ENCODE measurements around the gene MAT1A. TPM values are rescaled to one million over a fixed set of nuclear protein-coding genes. Genes with fewer than 3 reads are reported as not detected.

The MAT1A gene
- total and polyA plus RNA-seq, 10 donors = 0.05 to 0.76 TPM; not detected in 8

DNA sequence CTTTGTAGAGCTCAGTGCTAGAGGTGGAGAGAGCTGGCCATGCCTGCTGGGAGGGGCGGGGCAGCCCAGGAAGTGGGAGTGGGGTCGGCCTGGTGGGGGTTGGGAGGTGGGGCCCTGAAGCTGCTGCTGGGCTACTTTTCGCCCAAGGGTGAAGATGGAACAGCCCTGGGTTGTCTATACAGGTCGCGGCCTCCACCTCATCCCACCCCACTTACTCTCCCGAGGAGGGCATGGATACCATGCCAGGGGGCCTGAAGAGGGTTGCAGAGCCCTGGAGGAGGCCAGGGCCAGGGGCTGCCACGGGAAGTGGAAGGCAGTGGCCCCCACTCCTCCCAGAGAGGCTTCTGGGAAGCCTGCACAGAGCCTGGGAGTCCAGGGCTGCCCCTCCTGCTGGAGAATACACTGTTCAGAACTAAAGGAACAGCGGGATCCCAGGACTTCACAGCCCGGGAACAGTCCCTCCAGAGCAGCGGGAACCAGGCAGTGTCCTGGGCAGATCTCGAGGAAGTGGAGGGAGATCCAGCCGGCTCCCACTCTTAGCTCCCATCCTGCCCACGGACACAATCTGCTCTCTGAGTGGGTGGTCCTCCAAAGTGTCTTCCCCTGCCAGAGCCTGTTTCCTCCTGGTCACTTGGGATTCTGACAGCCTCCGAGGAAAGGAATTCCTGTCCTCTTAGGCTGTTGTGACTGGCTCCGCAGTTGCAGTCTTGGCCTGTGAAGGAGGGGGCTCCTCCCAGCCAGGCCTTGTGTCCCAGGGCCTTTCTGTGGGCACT lies 23.5 kb downstream of the MAT1A start:
- Histone ChIP-seq H3K9me3 (peaks cover 0 to 4% (median 0%) of the 10 kb centered on the region in 8 donors), H3K4me1 (no peaks in the 10 kb centered on the region), H3K36me3 (no peaks in the 10 kb centered on the region), H3K4me3 (no peak overlapping the region), H3K27ac (no peak overlapping the region), H3K27me3 (replicated peaks in 1 of 7) (peaks cover 0 to 5% (median 0%) of the 10 kb centered on the region in 7 donors)
- intact Hi-C loops (cut with DNase I; ENCODE audit: low total_unique reads) = no loop called here
- DNase-seq = no peak
- 38 to 73% (median 55%) methylated on average over 11 to 15 of the region's 15 CpGs for WGBS, 5 donors
- TF ChIP-seq, protein P1, sequence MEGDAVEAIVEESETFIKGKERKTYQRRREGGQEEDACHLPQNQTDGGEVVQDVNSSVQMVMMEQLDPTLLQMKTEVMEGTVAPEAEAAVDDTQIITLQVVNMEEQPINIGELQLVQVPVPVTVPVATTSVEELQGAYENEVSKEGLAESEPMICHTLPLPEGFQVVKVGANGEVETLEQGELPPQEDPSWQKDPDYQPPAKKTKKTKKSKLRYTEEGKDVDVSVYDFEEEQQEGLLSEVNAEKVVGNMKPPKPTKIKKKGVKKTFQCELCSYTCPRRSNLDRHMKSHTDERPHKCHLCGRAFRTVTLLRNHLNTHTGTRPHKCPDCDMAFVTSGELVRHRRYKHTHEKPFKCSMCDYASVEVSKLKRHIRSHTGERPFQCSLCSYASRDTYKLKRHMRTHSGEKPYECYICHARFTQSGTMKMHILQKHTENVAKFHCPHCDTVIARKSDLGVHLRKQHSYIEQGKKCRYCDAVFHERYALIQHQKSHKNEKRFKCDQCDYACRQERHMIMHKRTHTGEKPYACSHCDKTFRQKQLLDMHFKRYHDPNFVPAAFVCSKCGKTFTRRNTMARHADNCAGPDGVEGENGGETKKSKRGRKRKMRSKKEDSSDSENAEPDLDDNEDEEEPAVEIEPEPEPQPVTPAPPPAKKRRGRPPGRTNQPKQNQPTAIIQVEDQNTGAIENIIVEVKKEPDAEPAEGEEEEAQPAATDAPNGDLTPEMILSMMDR (IDR thresholded peaks at IDR 0.05 in 8 of 11, conservative IDR thresholded peaks at IDR 0.05 in 3 of 11) = no peak
- TF ChIP-seq POLR2AphosphoS5 (IDR thresholded peaks at IDR 0.05) = no peak

GRCh38 chr10:80264081-80265056 lies 25.1 kb downstream of the MAT1A start:
- DNase-seq = no peak
- Histone ChIP-seq H3K4me1 (peaks cover 0 to 4% (median 0%) of the 10 kb centered on the region in 6 donors), H3K9me3 (peaks cover 0 to 4% (median 0%) of the 10 kb centered on the region in 8 donors), H3K36me3 (no peaks in the 10 kb centered on the region), H3K27ac (no peak overlapping the region), H3K27me3 (replicated peaks in 1 of 7) (peaks cover 0 to 13% (median 0%) of the 10 kb centered on the region in 7 donors), H3K4me3 (no peak overlapping the region)
- TF ChIP-seq POLR2A (IDR thresholded peaks at IDR 0.05) (no peak), POLR2AphosphoS5 (IDR thresholded peaks at IDR 0.05) (no peak)
- TF ChIP-seq, protein P1 (IDR thresholded peaks at IDR 0.05 in 8 of 11, conservative IDR thresholded peaks at IDR 0.05 in 3 of 11) = no peak
- WGBS, 5 donors = 84 to 92% (median 91%) methylated on average over 20 to 25 of the region's 25 CpGs
- intact Hi-C loops (cut with DNase I; ENCODE audit: low total_unique reads) = no loop called here

- Histone ChIP-seq H3K4me1 (peaks cover 0 to 4% (median 0%) of the 10 kb centered on the region in 6 donors), H3K36me3 (no peaks in the 10 kb centered on the region), H3K9me3 (peaks cover 0 to 4% (median 0%) of the 10 kb centered on the region in 8 donors), H3K4me3 (no peak overlapping the region), H3K27me3 (replicated peaks in 1 of 7) (peaks cover 0 to 18% (median 0%) of the 10 kb centered on the region in 7 donors), H3K27ac (no peak overlapping the region)
- WGBS, 5 donors = 90 to 97% (median 93%) methylated on average over 5 to 6 of the region's 6 CpGs
- intact Hi-C loops (cut with DNase I; ENCODE audit: low total_unique reads) = no loop called here
- no peak for TF ChIP-seq POLR2AphosphoS5 (IDR thresholded peaks at IDR 0.05)
- TF ChIP-seq, protein P1 (IDR thresholded peaks at IDR 0.05 in 8 of 11, conservative IDR thresholded peaks at IDR 0.05 in 3 of 11) = no peak
- TF ChIP-seq POLR2A (IDR thresholded peaks at IDR 0.05) = no peak
- DNase-seq = no peak
These were observed 28.0 kb downstream of the MAT1A start for GRCh38 chr10:80261316-80262030.
